ENCODE results near the gene CST5. TPM values are rescaled to one million over a fixed set of nuclear protein-coding genes. Genes with fewer than 3 reads are reported as not detected.

Gene CST5
- total and polyA plus RNA-seq, 2 experiments from 2014 or later = not detected

GRCh38 chr20:23920408-23921325, 41.1 kb upstream of the CST5 start (continued):
- no peak for TF ChIP-seq REST (IDR thresholded peaks at IDR 0.05; ENCODE audit: unreplicated experiment)

GRCh38 chr20:23918896-23919295, 39.3 kb upstream of the CST5 start:
- Histone ChIP-seq H3F3A (replicated peaks; ENCODE audit: low read depth) (no peaks in the 10 kb centered on the region), H3K9me2 (ENCODE audit: insufficient read depth) (no peaks in the 10 kb centered on the region), H4K20me1 (replicated peaks; ENCODE audit: insufficient read depth) (no peaks in the 10 kb centered on the region), H3K27ac (ENCODE audit: low read depth) (no peak overlapping the region), H3K36me3 (ENCODE audit: insufficient read depth) (no peaks in the 10 kb centered on the region), H3K4me3 (no peak overlapping the region), H3K4me1 (ENCODE audit: insufficient read depth) (peaks cover 6% of the 10 kb centered on the region; the same call in 1 of the 2 replicates), H2AFZ (no peak overlapping the region), H3K4me2 (no peak overlapping the region), H3K79me2 (replicated peaks; ENCODE audit: insufficient read depth) (no peaks in the 10 kb centered on the region), H3K27me3 (ENCODE audit: insufficient read depth) (no peaks in the 10 kb centered on the region)
- peaks cover 6% of the 10 kb centered on the region for H3K4me1 Mint-ChIP-seq
- no peak overlapping the region for H3K4me3 Mint-ChIP-seq
- DNase-seq (ENCODE audit: low spot score) (no peak), ATAC-seq (no peak)
- peaks cover under 1% of the 10 kb centered on the region for H3K27me3 Mint-ChIP-seq (ENCODE audit: insufficient read depth, low read depth, poor library complexity)
- H3K9me3 Mint-ChIP-seq = no peaks in the 10 kb centered on the region
- H3K27ac Mint-ChIP-seq = no peak overlapping the region
- no peaks in the 10 kb centered on the region; the same call in 2 of the 3 replicates for H3K36me3 Mint-ChIP-seq (ENCODE audit: low read depth)
- TF ChIP-seq ZNF114 (CRISPR knock-in tag; IDR thresholded peaks at IDR 0.05) (no peak), ZNF462 (CRISPR knock-in tag; IDR thresholded peaks at IDR 0.05) (no peak), EZH2phosphoT487 (IDR thresholded peaks at IDR 0.05; ENCODE audit: unreplicated experiment) (no peak), ETS1 (IDR thresholded peaks at IDR 0.05) (no peak), EZH2 (IDR thresholded peaks at IDR 0.05; ENCODE audit: low read depth, unreplicated experiment) (no peak), JUNB (IDR thresholded peaks at IDR 0.05; ENCODE audit: unreplicated experiment) (no peak), REST (IDR thresholded peaks at IDR 0.05; ENCODE audit: unreplicated experiment) (no peak), STAT1 (IDR thresholded peaks at IDR 0.05; ENCODE audit: unreplicated experiment) (no peak), POLR2AphosphoS5 (IDR thresholded peaks at IDR 0.05; ENCODE audit: low read depth) (no peak)
